Measurements from ENCODE around the gene BBX.

GRCh38 chr3:107841831-107842230 is 319.1 kb downstream of the BBX start:
- TF ChIP-seq PREB (CRISPR knock-in tag; IDR thresholded peaks at IDR 0.05; ENCODE audit: borderline replicate concordance) (no peak), CREM (CRISPR knock-in tag; IDR thresholded peaks at IDR 0.05) (no peak), NFYB (CRISPR knock-in tag; conservative IDR thresholded peaks at IDR 0.05; ENCODE audit: low read depth) (no peak), USF2 (CRISPR knock-in tag; IDR thresholded peaks at IDR 0.05) (no peak), CTCF (IDR thresholded peaks at IDR 0.05) (no peak)

Measured in WTC11 (cell line).